ENCODE data around the gene SELE.
A peak's percentile ranks its signal among the peaks of the same experiment; 100 is the strongest.

Gene SELE

DNA sequence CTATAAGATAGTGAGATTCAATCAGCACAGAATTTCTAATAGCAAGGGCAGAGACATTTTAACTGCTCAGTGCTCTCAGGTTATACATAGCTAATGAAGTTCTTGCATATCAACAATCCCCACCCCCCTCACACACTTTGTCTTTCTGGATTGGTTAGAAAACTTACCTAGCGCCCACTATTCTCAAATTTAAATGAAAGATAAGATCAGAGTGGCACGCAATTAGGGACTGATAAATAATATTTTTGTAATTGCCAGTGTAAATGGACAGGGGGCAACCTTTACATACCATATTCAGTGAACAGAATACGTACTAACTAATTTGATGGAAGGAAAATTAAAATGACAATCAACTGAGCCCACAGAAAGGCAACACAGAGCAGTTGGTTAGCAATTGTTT, 34.2 kb downstream of the SELE start:
- TF ChIP-seq CTCF (IDR thresholded peaks at IDR 0.05; ENCODE audit: control extremely low read depth, extremely low read depth, low read depth, missing control alignments) = no peak
- POLR2A ChIA-PET = no interaction called here
- no peak for DNase-seq (ENCODE audit: extremely low spot score)
- CTCF ChIA-PET = interaction anchor here (0.7 to 2.0 kb wide), 4 partner anchors 11 to 98 kb away, joined by 3 to 8 read pairs (median 4); no protein-coding TSS in a partner anchor

DNA sequence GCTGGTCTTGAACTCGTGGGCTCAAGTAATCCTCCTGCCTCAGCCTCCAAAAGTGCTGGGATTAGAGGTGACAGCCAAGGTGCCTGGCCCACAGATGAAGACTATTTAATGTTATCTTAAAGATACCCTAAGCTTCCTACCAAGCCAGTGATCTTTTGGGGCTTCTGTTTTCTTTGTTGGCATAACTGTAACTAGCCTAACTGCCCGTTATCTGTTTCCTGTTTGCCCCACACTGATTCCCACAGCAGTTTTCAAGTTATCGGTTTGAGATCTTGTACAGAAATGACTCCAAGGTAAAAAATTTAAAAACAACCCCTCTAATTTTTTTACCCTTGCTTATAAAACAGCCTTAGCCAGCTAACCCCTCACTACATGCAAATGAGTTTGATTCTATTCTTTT, 34.9 kb downstream of the SELE start:
- DNase-seq (ENCODE audit: extremely low spot score) = no peak
- POLR2A ChIA-PET = no interaction called here
- no peak for TF ChIP-seq CTCF (IDR thresholded peaks at IDR 0.05; ENCODE audit: control extremely low read depth, extremely low read depth, low read depth, missing control alignments)
- CTCF ChIA-PET = interaction anchor here (0.7 to 2.0 kb wide), 3 partner anchors 11 to 18 kb away, joined by 3 to 8 read pairs (median 3); no protein-coding TSS in a partner anchor

- no peak for DNase-seq (ENCODE audit: extremely low spot score)
- POLR2A ChIA-PET = no interaction called here
- no peak for TF ChIP-seq CTCF (IDR thresholded peaks at IDR 0.05; ENCODE audit: control extremely low read depth, extremely low read depth, low read depth, missing control alignments)
- CTCF ChIA-PET = interaction anchor here (2.6 kb wide), 1 partner anchor 14 kb away, joined by 15 read pairs; no protein-coding TSS in a partner anchor
Observed at GRCh38 chr1:169697755-169698154, 36.1 kb downstream of the SELE start.

- no peak for DNase-seq (ENCODE audit: extremely low spot score)
- POLR2A ChIA-PET = no interaction called here
- TF ChIP-seq CTCF (IDR thresholded peaks at IDR 0.05; ENCODE audit: control extremely low read depth, extremely low read depth, low read depth, missing control alignments) = no peak
- CTCF ChIA-PET = interaction anchor here (1.1 to 2.6 kb wide), 5 partner anchors 9 to 94 kb away, joined by 4 to 15 read pairs (median 11); no protein-coding TSS in a partner anchor
Observed at GRCh38 chr1:169696273-169697100, 37.4 kb downstream of the SELE start.

DNA sequence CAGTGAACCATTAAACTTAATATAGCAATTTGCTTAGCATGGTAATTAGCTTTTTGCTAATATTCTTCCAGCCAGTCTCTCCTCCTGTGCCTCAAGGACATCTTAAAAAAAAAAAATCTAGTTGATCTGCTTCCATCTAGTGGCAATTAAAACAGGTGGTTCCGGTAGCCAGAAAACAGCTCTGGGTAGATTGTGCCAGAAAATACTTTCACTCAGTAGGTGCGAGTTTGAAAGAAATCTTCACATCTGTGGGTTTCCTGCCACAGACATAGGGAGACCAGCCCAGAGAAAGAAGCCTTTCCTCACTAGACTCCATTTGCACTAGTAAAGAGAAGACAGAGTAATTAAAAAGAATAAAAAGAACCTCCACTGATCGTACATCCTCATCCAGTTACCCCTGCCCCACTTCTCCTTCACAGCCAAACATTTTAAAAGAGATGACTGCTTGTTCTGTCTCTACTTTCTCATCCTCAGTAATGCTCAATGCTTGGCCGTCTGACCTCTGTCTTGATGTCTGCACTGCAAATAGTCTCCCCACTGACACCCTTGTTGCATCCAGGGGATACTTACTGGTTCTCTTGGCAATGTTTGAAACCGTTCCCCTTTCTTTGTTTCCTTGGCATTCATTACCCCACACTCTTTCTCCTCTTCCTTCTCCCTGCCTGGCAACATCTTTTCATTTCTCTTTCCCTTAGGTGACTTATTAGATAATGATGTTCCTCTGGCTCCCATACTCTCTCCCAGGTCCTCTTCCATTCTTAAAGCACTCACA, 39.4 kb downstream of the SELE start:
- DNase-seq (ENCODE audit: extremely low spot score) = no peak
- TF ChIP-seq CTCF (IDR thresholded peaks at IDR 0.05; ENCODE audit: control extremely low read depth, extremely low read depth, low read depth, missing control alignments) = peak; percentile 18
- CTCF ChIA-PET = interaction anchor here (0.6 to 2.1 kb wide), 5 partner anchors 9 to 93 kb away, joined by 3 to 11 read pairs (median 4); no protein-coding TSS in a partner anchor
- POLR2A ChIA-PET = no interaction called here

- CTCF ChIA-PET = interaction anchor here (0.9 to 4.5 kb wide), 6 partner anchors 11 to 91 kb away, joined by 3 to 19 read pairs (median 6); no protein-coding TSS in a partner anchor
Observed at GRCh38 chr1:169692756-169693460, 41.0 kb downstream of the SELE start.

More at GRCh38 chr1:169692756-169693460, 41.0 kb downstream of the SELE start:
- no peak for DNase-seq (ENCODE audit: extremely low spot score)
- POLR2A ChIA-PET = interaction anchor here (0.6 kb wide), 2 partner anchors 14 to 1423 kb away, joined by 4 to 6 read pairs; no protein-coding TSS in a partner anchor
- TF ChIP-seq CTCF (IDR thresholded peaks at IDR 0.05; ENCODE audit: control extremely low read depth, extremely low read depth, low read depth, missing control alignments) = no peak

Data from GM10248 (cell line).